OCI-M2 (cell line): ENCODE measurements around the gene LLPH.
"Not testable (repeated sequence)": the region's sequence is repeated elsewhere in the genome, so short reads cannot be mapped to it uniquely, and the experiment has no call there.

ENCODE experiments used
- DNase-seq: peaks from one replicate; lab custom pipeline; 2025; ENCODE audit not compliant: unreplicated experiment; lab: John Stamatoyannopoulos, UW

LLPH gene

GRCh38 chr12:66130267-66131066 lies at the start of gene LLPH:
Gene LLPH, minus strand, starts transcription at chr12:66130750. Its CDS starts 1,644 bp downstream, at chr12:66129106.
- no peak for DNase-seq

DNA sequence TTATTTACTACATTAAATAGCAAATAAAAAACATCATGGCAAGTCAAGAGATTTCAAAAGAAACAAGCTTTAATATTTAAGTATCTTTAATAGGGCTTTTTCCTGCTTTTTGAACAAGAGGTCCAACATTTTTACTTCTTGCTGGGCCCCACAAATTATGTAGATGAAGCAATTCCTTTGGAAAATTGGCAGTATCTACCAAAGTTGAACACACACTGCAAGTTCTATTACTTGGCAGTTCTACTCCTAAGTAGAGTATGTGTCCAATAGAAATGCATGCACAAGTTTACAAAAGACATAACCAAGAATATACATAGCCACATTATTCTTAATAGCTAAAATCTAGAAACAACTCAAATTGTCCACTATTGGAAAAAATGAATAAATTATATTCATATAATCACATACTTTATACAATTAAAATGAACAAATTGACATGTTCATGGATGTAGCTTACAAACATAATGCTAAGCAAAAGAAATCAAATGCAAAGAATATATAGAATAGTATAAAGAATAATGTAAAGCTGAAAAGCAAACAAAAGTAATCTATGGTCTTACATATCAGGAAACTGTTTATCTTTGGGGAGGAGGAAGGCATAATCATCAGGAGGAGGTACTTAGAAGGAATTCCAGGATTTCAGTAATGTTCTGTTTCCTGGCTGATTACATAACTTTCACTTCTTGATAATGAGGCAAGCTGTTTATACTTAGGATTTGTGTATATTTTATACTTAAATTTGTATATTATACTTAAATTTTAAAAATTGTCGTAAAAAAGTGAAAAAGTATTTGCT lies 45.8 kb upstream of the LLPH start:
- DNase-seq: no peak

DNA sequence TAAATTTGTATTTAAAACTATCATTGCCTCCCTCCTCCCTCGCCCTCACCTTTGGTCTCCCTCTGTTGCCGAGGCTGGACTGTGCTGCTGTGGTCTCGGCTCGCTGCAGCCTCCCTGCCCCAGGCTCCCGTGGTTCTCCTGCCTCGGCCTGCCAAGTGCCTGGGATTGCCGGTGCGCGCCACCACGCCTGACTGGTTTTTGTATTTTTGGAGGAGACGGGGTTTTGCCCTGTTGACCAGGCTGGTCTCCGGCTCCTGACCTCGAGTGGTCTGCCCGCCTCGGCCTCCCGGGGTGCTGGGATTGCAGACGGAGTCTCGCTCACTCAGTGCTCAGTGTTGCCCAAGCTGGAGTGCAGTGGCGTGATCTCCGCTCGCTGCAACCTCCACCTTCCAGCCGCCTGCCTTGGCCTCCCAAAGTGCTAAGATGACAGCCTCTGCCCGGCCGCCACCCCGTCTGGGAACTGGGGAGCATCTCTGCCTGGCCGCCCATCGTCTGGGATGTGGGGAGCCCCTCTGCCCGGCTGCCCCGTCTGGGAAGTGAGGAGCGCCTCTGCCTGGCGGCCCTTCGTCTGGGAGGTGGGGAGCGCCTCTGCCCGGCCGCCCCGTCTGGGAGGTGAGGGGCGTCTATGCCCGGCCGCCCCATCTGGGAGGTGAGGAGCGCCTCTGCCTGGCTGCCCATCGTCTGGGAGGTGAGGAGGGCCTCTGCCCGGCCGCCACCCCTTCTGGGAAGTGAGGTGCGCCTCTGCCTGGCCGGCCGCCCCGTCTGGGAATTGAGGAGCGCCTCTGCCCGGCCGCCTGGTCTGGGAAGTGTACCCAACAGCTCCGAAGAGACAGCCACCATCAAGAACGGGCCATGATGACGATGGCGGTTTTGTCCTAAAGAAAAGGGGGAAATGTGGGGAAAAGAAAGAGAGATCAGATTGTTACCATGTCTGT lies 44.1 kb upstream of the LLPH start:
- DNase-seq: not testable (repeated sequence)

DNA sequence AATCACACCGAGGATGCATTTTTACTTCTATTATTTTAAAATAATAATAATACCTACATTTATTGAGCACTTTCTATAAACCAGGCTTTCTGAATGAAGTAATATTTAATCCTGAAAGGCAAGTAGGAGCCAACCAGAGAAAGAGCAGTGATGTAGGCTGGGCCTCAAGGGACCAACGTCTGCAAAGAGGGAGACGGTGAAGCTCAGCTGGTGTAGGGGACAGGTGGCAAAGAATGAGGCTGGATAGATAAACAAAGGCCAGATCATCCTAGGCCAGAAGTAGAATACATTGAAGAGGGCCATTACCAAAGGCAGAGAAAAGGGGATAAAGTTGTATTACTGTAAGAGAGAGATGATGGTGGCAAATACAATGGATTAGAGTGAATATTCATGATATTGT lies 40.1 kb upstream of the LLPH start:
- DNase-seq: no peak

DNA sequence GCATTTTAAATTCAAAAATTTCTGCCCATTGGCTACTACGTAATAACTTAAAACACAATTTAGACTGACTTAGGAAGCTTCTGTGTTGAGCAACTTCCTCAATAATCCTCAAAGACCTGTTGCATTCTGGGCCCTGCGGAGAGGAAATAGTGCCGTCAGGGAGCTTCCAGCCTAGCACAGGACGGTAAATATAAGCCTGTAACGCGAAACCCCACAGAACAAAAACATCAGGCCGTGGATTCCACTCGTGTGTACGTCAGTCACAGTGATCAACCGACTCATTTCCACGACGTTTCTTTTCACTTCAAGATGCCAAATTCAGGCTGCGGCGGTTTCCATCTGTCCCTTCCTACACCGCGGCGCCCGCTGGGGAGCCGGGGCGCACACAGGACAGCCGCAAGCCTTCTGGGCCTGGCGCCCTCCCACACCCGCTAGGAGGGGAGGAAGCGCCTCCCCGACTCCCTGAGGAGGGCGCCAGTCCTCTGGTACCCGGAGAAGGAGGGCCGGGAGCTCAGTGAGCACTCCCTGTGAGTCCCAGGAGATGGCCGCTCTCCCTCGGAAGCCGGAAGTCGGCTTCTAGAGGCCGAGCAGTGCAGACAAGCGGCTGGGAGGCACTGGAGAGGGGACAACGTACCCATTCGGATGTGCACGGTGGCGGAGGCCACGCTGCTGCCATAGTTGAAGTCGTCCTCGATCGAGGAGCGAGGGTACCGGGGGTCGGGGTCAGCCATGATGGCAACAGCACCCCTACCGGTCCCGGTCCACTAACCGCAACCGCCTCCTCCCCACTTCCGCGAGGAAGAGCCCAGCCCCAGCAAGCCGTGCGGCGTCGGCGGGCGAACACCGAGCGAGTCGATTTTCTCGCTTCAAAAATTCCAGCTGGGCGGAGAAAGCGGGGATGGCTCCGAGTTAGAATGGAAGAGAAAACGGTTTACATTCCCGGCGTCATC lies 38.9 kb upstream of the LLPH start, which contains the start of gene TMBIM4:
Gene TMBIM4 (minus strand): TSS at position 776 of the 950 bp plus-strand sequence. CDS start 45 bp downstream, at position 731.
- DNase-seq: peak; percentile 49

DNA sequence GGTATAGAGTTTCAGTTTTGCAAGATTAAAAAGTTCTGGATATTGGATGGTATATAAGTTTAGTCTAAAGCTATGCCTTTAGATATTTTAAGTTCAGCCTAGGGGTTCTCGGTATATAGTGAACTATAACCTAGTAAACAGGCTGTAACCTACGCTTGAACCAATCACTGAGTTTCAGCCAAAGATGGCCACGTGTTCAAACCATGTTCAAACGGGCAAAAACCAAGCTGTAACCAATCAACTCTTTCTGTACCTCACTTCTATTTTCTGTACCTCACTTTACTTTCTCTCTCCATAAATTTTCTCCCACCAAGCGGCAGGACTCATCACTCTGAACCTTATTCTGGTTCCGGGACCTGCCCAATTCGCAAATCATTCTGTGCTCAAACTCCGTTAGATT lies 37.9 kb upstream of the LLPH start:
- no peak for DNase-seq

DNA sequence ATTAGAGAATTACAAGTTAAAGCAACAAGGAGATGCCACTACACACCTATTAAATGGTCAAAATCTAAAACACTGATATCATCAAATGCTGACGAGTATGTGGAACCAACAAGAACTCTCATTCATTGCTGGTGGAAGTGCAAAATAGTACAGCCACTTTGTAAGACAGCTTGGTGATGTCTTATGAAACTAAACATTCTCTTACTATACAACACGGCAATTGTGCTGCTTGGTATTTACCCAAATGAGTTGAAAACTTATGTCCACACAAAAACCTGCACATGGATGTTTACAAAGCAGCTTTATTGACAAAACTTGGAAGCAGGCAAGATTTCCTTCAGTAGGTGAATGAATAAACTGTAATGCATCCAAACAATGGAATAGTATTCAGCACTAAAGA lies 36.0 kb upstream of the LLPH start:
- DNase-seq: no peak

DNA sequence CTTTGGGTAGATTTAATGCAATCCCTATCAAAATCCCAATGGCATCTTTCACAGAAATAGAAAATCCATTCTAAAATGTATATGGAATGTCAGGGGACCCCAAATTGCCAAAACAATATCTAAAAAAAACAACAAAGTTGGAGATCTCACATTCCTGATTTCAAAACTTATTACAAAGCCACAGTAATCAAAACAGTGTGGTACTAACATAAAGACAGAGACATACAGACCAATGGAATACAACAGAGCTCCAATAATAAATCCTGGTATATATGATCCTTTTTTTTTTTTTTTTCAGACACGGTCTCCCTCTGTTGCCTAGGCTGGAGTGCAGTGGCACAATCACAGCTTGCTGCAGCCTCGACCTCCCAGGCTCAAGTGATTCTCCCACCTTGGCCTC lies 34.6 kb upstream of the LLPH start:
- no peak for DNase-seq

DNA sequence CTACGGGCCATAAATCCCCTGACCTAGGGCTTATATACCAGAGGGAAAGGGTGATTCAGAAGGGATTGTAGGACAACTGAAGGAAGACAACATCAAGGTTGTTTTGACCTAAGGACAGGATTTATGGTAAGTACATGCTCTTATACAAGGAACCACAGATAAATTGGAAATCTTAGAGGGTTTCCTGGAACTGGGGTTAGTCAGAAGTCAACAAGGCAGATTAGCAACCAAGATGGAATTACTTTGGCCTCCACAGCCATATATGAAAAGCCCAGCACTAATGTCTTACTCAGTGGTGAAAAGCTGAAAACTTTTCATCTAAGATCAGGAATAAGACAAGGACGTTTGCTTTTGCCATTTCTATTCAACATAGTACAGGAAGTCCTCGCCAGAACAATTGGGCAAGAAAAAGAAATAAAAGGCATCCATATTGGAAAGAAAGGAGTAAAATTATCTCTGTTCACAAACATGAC lies 33.8 kb upstream of the LLPH start:
- no peak for DNase-seq

DNA sequence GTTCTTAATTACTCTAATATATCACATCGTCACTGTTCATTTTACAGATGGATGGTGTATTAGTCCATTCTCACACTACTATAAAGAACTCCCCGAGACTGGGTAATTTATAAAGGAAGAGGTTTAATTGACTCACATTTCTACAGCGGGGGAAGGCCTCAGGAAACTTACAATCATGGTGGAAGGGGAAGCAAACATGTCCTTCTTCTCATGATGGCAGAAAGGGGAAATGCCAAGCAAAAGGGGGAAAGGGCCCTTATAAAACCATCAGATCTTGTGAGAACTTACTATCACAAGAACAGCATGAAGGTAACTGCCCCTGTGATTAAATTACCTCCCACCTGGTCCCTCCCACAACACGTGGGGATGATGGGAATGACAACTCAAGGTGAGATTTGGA lies 32.7 kb upstream of the LLPH start:
- DNase-seq: no peak

DNA sequence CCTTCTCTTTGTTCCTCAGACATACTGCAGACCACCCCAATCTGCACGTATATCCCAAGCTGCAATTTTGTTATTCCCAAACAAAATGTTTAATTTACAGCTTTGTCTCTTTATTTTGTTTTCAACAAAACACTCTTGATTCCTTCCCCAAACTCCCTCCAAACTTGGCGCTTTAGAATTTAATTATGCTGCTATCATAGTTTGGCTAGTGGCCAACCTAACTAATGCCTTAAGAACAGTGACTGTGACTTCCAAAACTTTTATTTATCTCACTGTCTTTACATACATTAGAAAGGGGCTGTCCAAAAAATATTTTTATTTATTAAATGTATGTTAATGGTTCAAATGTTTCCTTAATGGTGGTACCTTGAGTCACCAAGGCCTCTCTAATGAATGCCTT lies 32.2 kb upstream of the LLPH start:
- DNase-seq: no peak

DNA sequence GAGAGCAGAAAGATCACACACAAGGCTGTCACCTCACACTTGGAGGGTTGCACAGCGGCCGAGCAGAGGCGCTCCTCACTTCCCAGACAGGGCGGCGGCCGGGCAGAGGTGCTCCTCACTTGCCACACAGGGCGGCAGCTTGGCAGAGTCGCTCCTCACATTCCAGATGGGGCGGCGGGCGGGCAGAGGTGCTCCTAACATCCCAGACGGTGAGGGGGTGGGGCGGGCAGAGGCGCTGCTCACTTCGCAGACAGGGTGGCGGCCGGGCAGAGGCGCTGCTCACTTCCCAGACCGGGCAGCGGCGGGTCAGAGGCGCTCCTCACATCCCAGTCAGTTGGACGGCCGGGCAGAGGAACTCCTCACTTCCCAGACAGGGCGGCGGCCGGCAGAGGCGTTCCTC lies 30.2 kb upstream of the LLPH start:
- DNase-seq: no peak

DNA sequence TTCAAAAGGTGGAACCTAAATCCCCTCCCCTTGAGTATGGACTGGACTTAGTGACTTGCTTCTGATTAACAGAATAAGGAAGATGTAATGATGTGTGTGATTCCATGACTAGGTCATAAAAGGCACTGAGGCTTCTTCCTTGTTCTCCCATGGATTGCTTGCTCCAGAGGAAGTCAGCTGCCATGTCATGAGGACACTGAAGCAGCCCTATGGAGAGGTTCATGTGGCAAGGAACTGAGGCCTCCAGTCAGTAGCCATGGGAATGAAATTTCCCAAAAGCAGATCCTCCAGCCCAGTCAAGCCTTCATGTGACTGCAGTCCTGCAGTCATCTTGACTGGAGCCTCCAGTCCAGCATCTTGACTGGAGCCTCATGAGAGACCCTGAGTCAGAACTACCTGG lies 28.6 kb upstream of the LLPH start:
- DNase-seq: no peak

GRCh38 chr12:66156654-66157053 lies 26.1 kb upstream of the LLPH start:
- DNase-seq: no peak

DNA sequence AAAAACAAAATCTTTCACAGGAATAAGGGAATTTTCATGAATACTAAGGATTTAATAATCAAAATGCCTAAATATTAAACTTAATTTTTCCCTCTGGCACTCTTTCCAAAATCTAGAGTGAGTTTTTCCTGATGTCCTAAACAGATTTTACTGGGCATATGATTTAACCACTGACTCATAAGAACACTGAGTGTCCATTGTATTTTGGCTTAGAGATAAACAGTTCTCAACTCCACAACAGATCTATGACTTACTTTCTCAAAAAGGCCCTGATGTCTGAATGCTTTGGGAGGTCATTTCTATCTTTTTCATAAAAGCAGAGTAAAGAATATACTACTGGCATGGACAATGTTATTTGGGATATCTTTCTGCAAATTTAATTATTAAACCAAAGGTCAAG lies 24.2 kb upstream of the LLPH start:
- DNase-seq: no peak

DNA sequence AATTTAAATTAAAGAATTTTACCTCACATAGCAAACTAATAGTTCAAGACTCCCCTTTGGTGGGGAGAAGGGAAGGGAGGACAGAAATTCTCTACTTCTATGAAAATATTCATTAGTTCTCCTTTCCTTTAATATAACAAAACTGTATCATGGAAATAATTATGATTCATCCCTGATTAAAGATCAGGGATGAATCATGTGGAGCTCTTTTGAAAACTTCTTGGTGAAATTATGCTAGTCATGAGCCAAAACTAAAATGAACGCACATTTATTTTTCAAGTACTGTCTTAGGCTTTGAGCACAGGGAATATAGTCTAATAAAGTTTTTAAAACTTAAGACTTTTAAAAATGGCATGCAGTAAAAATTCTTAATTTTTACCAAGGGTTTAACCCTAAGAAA lies 22.2 kb upstream of the LLPH start:
- no peak for DNase-seq

- DNase-seq: no peak
Observed at GRCh38 chr12:66149702-66150398, 19.3 kb upstream of the LLPH start.

DNA sequence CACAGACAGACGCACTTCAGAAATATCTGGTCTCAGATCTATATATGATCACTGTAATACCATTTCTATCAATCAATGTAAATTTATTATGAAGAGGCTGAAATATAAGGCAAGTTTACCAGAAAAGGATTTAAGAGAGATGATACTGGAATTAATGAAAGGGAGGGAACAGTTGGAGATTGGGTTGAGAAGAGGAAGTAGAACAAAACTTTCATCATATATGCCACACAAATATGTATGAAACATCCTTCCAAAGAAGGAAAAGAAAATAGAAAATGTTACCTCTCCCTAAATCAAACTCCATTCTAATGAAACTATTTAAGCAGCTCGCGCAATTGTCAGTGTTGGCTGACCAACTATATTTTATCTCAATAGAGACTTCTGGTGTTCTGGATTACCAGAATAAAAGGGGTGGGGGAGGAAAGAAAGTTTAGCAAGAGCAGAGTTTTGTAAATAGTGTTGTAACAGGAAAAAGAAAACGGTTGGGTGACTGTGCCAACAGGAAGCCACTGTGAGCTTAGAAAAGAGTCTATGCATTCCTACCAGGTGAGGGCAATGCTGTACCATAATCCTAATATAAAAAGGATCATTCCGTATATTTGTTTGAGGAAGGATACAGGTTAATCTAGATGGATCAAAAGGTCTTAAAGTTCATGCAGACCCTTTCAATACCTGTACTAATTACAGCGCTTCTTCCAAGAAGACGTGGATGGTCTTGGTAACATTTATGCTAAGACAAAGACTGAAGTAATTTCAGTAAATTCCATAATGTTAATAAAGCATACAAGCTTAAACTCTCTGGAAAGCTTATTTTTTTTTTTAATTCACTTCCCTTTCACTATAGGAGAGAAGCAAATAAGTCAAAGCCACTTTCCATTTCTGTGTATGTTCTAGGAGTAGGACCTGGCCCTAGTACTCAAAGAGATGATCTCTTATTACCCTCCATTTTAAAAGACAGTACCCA lies 14.5 kb upstream of the LLPH start:
- DNase-seq: no peak
